GM12878 (cell line): ENCODE results near the gene ZDHHC18.
A peak's percentile ranks its signal among the peaks of the same experiment; 100 is the strongest.

ENCODE experiments used
- CREM ChIP-seq: IDR thresholded peaks from 2 replicates; pipeline ENCODE4 v1.6.1; 2014; ENCODE audit warnings: antibody characterized with exemption, low read depth
- EZH2 ChIP-seq: IDR thresholded peaks from 2 replicates; pipeline ENCODE4 v1.6.1; 2012; ENCODE audit warnings: low read depth, mild to moderate bottlenecking, control low read depth, inconsistent platforms, low read length, borderline replicate concordance; ENCODE audit not compliant: control insufficient read depth
- FOXK2 ChIP-seq: fragments of 450-650 bp; IDR thresholded peaks from 2 replicates; pipeline ENCODE4 v1.6.1; 2017; ENCODE audit warnings: mild to moderate bottlenecking, moderate library complexity
- GABPA ChIP-seq: IDR thresholded peaks from 2 replicates; pipeline ENCODE4 v1.6.1; 2014; ENCODE audit warnings: antibody characterized with exemption, low read depth, mild to moderate bottlenecking, inconsistent platforms
- MXI1 ChIP-seq: fragments of 150-350 bp; IDR thresholded peaks from 2 replicates; pipeline ENCODE4 v1.6.1; 2011; ENCODE audit warnings: low read depth, mild to moderate bottlenecking, inconsistent platforms, low read length, improper control_type of control experiment
- NFYA ChIP-seq: IDR thresholded peaks from 2 replicates; pipeline ENCODE4 v1.6.1; 2011; ENCODE audit warnings: low read depth, mild to moderate bottlenecking, low read length, improper control_type of control experiment, borderline replicate concordance
- POLR2A ChIP-seq: IDR thresholded peaks from 2 replicates; pipeline ENCODE4 v1.6.1; 2011; ENCODE audit warnings: low read depth, mild to moderate bottlenecking, low read length
- RELA ChIP-seq: fragments of 450-650 bp; IDR thresholded peaks from 2 replicates; pipeline ENCODE4 v1.8.0; 2014; ENCODE audit warnings: borderline replicate concordance; ENCODE audit not compliant: partially characterized antibody
- TAF1 ChIP-seq: IDR thresholded peaks from 2 replicates; pipeline ENCODE4 v1.6.1; 2011; ENCODE audit warnings: mild to moderate bottlenecking, low read depth, low read length, borderline replicate concordance
- TARDBP ChIP-seq: IDR thresholded peaks from 2 replicates; pipeline ENCODE4 v1.6.1; 2016; ENCODE audit warnings: borderline replicate concordance
- TBL1XR1 ChIP-seq: IDR thresholded peaks from 2 replicates; pipeline ENCODE4 v1.6.1; 2012; ENCODE audit warnings: low read depth, low read length, improper control_type of control experiment
- TF ChIP-seq, protein P1 (sequence below), 3 experiments: IDR thresholded peaks in 2 of 3; conservative IDR thresholded peaks in 1 of 3; 2 replicates each; pipeline ENCODE4 v1.5.1; 2011; ENCODE audit warnings: low read depth in 3 of 3, low read length in 3 of 3, mild to moderate bottlenecking in 3 of 3, control low read depth in 2 of 3, moderate library complexity in 2 of 3, inconsistent platforms in 1 of 3, mixed read lengths in 1 of 3; ENCODE audit not compliant: control insufficient read depth in 2 of 3, insufficient read depth in 1 of 3; ENCODE audit errors: extremely low read depth in 1 of 3
- TF ChIP-seq, protein P2 (sequence below): fragments of 450-650 bp; IDR thresholded peaks from 2 replicates; pipeline ENCODE4 v1.6.1; 2017; ENCODE audit warnings: mild to moderate bottlenecking, low read depth, inconsistent platforms; ENCODE audit not compliant: poor library complexity, severe bottlenecking

DNA sequence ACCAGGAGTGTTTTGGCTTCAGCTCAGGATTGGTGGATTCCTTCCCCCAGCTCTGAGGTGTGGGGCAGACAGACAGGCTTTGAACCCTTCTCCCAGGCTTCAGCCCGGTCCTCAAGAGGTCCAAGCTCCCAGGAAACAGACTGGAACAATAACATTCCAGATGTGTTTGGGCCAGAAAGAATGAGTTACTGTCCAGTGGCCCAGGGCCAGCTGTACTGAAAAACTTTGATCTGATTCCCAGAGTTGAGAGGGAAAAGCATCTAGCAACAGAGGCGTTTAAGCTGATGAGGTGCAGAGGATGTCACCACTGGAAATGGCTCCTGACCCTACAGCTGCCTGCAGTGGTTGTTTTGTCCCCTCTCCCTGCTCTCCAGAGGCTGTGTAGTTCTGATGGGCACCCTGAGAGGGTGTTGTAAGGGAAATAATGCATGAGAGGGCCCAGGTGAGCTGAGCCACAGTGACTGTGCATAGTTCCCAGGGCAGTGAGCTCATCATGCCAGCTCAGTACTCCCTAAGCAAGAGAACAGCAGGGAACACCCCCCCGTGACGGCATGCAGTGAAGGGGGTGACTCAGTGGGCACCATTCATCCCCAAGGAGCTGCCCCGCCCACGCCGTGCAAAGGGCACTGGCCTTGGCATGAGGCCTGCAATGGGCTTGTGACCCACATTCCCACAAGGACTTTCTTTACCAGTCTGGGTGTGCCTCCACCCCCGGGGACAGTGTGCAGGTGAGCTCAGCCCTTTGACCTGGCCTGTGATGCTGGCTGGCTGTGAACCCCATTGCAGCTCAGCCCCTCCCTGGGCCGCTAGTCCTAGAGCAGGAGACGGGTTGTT is 22.7 kb downstream of the ZDHHC18 start:
- no peak for TF ChIP-seq EZH2
- peak; percentile 14; the same call in 1 of the 2 replicates for TF ChIP-seq POLR2A
- TF ChIP-seq, protein P1, sequence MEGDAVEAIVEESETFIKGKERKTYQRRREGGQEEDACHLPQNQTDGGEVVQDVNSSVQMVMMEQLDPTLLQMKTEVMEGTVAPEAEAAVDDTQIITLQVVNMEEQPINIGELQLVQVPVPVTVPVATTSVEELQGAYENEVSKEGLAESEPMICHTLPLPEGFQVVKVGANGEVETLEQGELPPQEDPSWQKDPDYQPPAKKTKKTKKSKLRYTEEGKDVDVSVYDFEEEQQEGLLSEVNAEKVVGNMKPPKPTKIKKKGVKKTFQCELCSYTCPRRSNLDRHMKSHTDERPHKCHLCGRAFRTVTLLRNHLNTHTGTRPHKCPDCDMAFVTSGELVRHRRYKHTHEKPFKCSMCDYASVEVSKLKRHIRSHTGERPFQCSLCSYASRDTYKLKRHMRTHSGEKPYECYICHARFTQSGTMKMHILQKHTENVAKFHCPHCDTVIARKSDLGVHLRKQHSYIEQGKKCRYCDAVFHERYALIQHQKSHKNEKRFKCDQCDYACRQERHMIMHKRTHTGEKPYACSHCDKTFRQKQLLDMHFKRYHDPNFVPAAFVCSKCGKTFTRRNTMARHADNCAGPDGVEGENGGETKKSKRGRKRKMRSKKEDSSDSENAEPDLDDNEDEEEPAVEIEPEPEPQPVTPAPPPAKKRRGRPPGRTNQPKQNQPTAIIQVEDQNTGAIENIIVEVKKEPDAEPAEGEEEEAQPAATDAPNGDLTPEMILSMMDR (IDR thresholded peaks at IDR 0.05 in 2 of 3, conservative IDR thresholded peaks at IDR 0.05 in 1 of 3; ENCODE audit: control insufficient read depth in 2 of 3, extremely low read depth in 1 of 3, insufficient read depth in 1 of 3, low read depth in 3 of 3, low read length in 3 of 3), result no peak
- no peak for TF ChIP-seq CREM
- no peak for TF ChIP-seq GABPA
- TF ChIP-seq TBL1XR1, result no peak
- TF ChIP-seq MXI1, result no peak
- TF ChIP-seq NFYA, result no peak
- TF ChIP-seq RELA, result no peak
- TF ChIP-seq FOXK2, result no peak
- no peak for TF ChIP-seq TARDBP
- TF ChIP-seq TAF1, result no peak
- TF ChIP-seq, protein P2, sequence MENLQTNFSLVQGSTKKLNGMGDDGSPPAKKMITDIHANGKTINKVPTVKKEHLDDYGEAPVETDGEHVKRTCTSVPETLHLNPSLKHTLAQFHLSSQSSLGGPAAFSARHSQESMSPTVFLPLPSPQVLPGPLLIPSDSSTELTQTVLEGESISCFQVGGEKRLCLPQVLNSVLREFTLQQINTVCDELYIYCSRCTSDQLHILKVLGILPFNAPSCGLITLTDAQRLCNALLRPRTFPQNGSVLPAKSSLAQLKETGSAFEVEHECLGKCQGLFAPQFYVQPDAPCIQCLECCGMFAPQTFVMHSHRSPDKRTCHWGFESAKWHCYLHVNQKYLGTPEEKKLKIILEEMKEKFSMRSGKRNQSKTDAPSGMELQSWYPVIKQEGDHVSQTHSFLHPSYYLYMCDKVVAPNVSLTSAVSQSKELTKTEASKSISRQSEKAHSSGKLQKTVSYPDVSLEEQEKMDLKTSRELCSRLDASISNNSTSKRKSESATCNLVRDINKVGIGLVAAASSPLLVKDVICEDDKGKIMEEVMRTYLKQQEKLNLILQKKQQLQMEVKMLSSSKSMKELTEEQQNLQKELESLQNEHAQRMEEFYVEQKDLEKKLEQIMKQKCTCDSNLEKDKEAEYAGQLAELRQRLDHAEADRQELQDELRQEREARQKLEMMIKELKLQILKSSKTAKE, result no peak
